ENCODE measurements around the gene RAB7B.

The RAB7B gene

DNA sequence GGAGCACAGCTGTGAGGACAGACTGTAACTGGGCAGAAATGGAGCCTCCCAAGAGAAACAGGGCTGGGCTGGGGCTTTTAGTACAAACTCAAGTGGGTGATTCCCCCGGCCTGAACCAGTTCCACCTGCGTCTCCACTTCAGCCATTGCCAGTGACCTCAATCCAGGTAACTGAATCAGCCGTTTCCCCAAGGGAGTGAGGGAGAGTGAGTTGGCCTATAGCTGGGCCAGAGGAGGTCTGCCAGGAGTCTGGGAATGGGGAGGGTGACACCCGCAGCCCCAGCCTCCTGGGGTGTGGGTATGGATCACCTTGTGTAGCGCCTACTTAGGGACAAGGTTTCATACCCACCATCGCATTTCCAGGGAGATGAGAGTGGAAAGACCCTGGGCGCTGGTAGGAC, 68.4 kb downstream of the RAB7B start:
- no peak overlapping the region for H3K27ac ChIP-seq (ENCODE audit: low read depth, low read length)
- no peak overlapping the region for H3K4me2 ChIP-seq (ENCODE audit: low read depth, low read length, poor library complexity, severe bottlenecking)
- H2AFZ ChIP-seq (ENCODE audit: low read depth, low read length, severe bottlenecking) = no peak overlapping the region
- H3K9ac ChIP-seq (ENCODE audit: low read length) = no peak overlapping the region
- no peaks in the 10 kb centered on the region for H3K9me3 ChIP-seq (ENCODE audit: insufficient read depth, low read length)
- H3F3A ChIP-seq (ENCODE audit: insufficient read depth) = no peaks in the 10 kb centered on the region
- no peaks in the 10 kb centered on the region for H3K9me2 ChIP-seq (replicated peaks; ENCODE audit: insufficient read depth, low read length)
- no peaks in the 10 kb centered on the region for H4K20me1 ChIP-seq (ENCODE audit: low read depth, low read length)
- H3K79me2 ChIP-seq (ENCODE audit: insufficient read depth, low read length) = no peaks in the 10 kb centered on the region
- no peak overlapping the region for H3K4me3 ChIP-seq (ENCODE audit: insufficient read depth, low read length, poor library complexity, severe bottlenecking)
- no peaks in the 10 kb centered on the region for H3K27me3 ChIP-seq (ENCODE audit: low read length)
- TF ChIP-seq EZH2phosphoT487 (conservative IDR thresholded peaks at IDR 0.05; ENCODE audit: low read length) (no peak), CTCF (IDR thresholded peaks at IDR 0.05; ENCODE audit: insufficient read depth, low read length, poor library complexity, severe bottlenecking) (no peak)
- H3K36me3 ChIP-seq (ENCODE audit: low read length) = no peaks in the 10 kb centered on the region

DNA sequence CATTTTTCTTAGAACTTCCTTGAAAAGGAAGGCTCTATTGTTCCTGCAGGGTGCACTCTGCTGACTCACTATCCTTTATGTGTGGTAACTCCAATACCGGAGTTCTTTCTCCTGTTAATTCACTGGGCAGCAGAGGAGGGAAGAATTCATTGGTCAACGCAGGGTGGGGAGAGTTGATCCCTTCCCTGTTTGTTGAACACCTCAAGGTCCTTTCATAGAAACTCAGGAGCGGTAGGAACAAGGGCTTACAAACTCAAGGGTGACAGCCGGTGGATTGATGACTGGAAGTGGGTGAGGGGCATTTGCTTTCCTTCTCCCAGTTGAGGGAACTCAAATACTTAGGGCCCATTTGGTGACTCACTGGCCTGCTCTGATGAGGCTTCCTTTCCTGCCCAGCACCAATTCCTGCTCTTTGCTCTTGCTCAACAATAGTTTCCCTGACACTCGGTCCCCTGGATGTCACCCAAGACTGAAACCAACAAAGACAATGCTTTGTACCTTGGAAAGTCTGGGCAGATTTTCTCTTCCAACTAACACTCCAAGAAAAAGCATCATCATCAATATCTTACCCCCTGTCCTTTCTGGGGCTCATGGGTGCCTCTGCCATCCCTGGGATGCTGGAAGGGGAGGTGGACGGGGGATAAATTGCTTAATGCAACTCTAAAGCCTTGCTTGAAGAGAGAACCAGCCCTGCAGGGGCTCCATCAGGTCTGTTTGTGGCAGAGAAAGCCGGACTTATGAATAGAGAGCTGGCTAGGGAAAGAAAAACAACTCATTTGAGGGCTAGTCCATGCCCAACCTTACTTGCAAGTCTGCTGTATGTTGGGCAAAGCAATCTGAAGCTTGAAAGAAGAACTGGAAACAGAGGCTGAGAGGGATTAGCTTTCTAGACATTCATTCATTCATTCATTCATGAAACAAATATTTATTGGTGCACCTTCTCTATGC, 69.2 kb downstream of the RAB7B start:
- H3K79me2 ChIP-seq (ENCODE audit: insufficient read depth, low read length) = no peaks in the 10 kb centered on the region
- H3K9me2 ChIP-seq (replicated peaks; ENCODE audit: insufficient read depth, low read length) = no peaks in the 10 kb centered on the region
- H2AFZ ChIP-seq (ENCODE audit: low read depth, low read length, severe bottlenecking) = no peak overlapping the region
- no peak overlapping the region for H3K4me2 ChIP-seq (ENCODE audit: low read depth, low read length, poor library complexity, severe bottlenecking)
- H3K9ac ChIP-seq (ENCODE audit: low read length) = no peak overlapping the region
- no peaks in the 10 kb centered on the region for H3K9me3 ChIP-seq (ENCODE audit: insufficient read depth, low read length)
- H3K4me3 ChIP-seq (ENCODE audit: insufficient read depth, low read length, poor library complexity, severe bottlenecking) = no peak overlapping the region
- H3F3A ChIP-seq (ENCODE audit: insufficient read depth) = no peaks in the 10 kb centered on the region
- TF ChIP-seq EZH2phosphoT487 (conservative IDR thresholded peaks at IDR 0.05; ENCODE audit: low read length) (no peak), CTCF (IDR thresholded peaks at IDR 0.05; ENCODE audit: insufficient read depth, low read length, poor library complexity, severe bottlenecking) (no peak)
- H3K36me3 ChIP-seq (ENCODE audit: low read length) = no peaks in the 10 kb centered on the region
- H3K27me3 ChIP-seq (ENCODE audit: low read length) = no peaks in the 10 kb centered on the region
- H4K20me1 ChIP-seq (ENCODE audit: low read depth, low read length) = no peaks in the 10 kb centered on the region
- H3K27ac ChIP-seq (ENCODE audit: low read depth, low read length) = no peak overlapping the region

GRCh38 chr1:205932776-205933175, 70.4 kb downstream of the RAB7B start:
- Histone ChIP-seq H3K9me2 (replicated peaks; ENCODE audit: insufficient read depth, low read length) (no peaks in the 10 kb centered on the region), H3K27me3 (ENCODE audit: low read length) (no peaks in the 10 kb centered on the region), H2AFZ (ENCODE audit: low read depth, low read length, severe bottlenecking) (no peak overlapping the region), H3K36me3 (ENCODE audit: low read length) (no peaks in the 10 kb centered on the region), H3F3A (ENCODE audit: insufficient read depth) (no peaks in the 10 kb centered on the region), H3K9me3 (ENCODE audit: insufficient read depth, low read length) (no peaks in the 10 kb centered on the region), H3K79me2 (ENCODE audit: insufficient read depth, low read length) (no peaks in the 10 kb centered on the region), H3K27ac (ENCODE audit: low read depth, low read length) (no peak overlapping the region), H3K4me3 (ENCODE audit: insufficient read depth, low read length, poor library complexity, severe bottlenecking) (no peak overlapping the region), H3K4me2 (ENCODE audit: low read depth, low read length, poor library complexity, severe bottlenecking) (no peak overlapping the region), H4K20me1 (ENCODE audit: low read depth, low read length) (no peaks in the 10 kb centered on the region), H3K9ac (ENCODE audit: low read length) (no peak overlapping the region)
- TF ChIP-seq EZH2phosphoT487 (conservative IDR thresholded peaks at IDR 0.05; ENCODE audit: low read length) (no peak), CTCF (IDR thresholded peaks at IDR 0.05; ENCODE audit: insufficient read depth, low read length, poor library complexity, severe bottlenecking) (no peak)
